K562 (cell line): ENCODE results near the gene OGDH.

Experiments
- ATF6 ChIP-seq: sonication (generic); formaldehyde crosslinking; IDR thresholded peaks from 2 replicates; pipeline ENCODE4 v1.4.0; 2020; ENCODE audit warnings: mild to moderate bottlenecking, missing genetic modification reagents
- BCOR ChIP-seq: fragments of 450-650 bp; IDR thresholded peaks from 2 replicates; pipeline ENCODE4 v1.6.1; 2016
- CTCF ChIP-seq, 3 experiments: IDR thresholded peaks in 2 of 3; conservative IDR thresholded peaks in 1 of 3; 2 replicates each; pipeline ENCODE4 v1.5.1; 2011 to 2012; ENCODE audit warnings: low read length in 3 of 3, mild to moderate bottlenecking in 3 of 3, control low read depth in 2 of 3, improper control_type of control experiment in 1 of 3, inconsistent platforms in 1 of 3, low read depth in 1 of 3, mixed read lengths in 1 of 3, moderate library complexity in 1 of 3; ENCODE audit not compliant: insufficient read depth in 2 of 3
- EP300 ChIP-seq: IDR thresholded peaks from 2 replicates; pipeline ENCODE4 v1.6.1; 2012; ENCODE audit warnings: low read length, improper control_type of control experiment
- FOXM1 ChIP-seq, 2 experiments: fragments of 450-650 bp in 1 of 2; sonication (generic) in 1 of 2; formaldehyde crosslinking in 1 of 2; IDR thresholded peaks; 2 replicates each; pipeline versions ENCODE4 v1.6.1 to v1.9.0; 2017 to 2022; ENCODE audit warnings: low read depth in 2 of 2, mild to moderate bottlenecking in 2 of 2, missing genetic modification reagents in 1 of 2, moderate library complexity in 1 of 2
- KLF6 ChIP-seq: fragments of 250-450 bp; sonication (Bioruptor Pico); IDR thresholded peaks from 2 replicates; pipeline ENCODE4 v1.4.0; 2020; ENCODE audit warnings: mild to moderate bottlenecking, moderate library complexity, borderline replicate concordance
- NR2F6 ChIP-seq: fragments of 450-650 bp; formaldehyde crosslinking; IDR thresholded peaks from 2 replicates; pipeline ENCODE4 v1.4.0; 2020; ENCODE audit warnings: mild to moderate bottlenecking
- PBX2 ChIP-seq, 2 experiments: IDR thresholded peaks in 1 of 2; conservative IDR thresholded peaks in 1 of 2; 2 replicates each; pipeline ENCODE4 v1.6.1; 2016; ENCODE audit warnings: low read depth in 2 of 2, mild to moderate bottlenecking in 1 of 2, missing compliant biosample characterization in 1 of 2, missing genetic modification characterization in 1 of 2, moderate library complexity in 1 of 2
- POLR2AphosphoS5 ChIP-seq: IDR thresholded peaks from 2 replicates; pipeline ENCODE4 v1.6.1; 2011; ENCODE audit warnings: mild to moderate bottlenecking, low read depth, low read length, moderate library complexity; ENCODE audit not compliant: control insufficient read depth, insufficient read depth
- SETDB1 ChIP-seq: IDR thresholded peaks from one replicate; pipeline ENCODE4 v1.6.1; 2012; ENCODE audit warnings: low read length, control low read depth, inconsistent platforms
- SIN3A ChIP-seq, 2 experiments: fragments of 150-350 bp in 1 of 2; IDR thresholded peaks; 2 replicates each; pipeline ENCODE4 v1.6.1; 2011 to 2016; ENCODE audit warnings: borderline replicate concordance in 2 of 2, low read depth in 2 of 2, low read length in 2 of 2, mild to moderate bottlenecking in 2 of 2, moderate library complexity in 2 of 2; ENCODE audit not compliant: control insufficient read depth in 1 of 2
- ZBTB40 ChIP-seq, 2 experiments: fragments of 450-650 bp in 1 of 2; sonication (generic) in 1 of 2; formaldehyde crosslinking in 1 of 2; IDR thresholded peaks; 2 replicates each; pipeline versions ENCODE4 v1.7.1 to v1.9.0; 2016 to 2022; ENCODE audit warnings: inconsistent platforms in 1 of 2, mild to moderate bottlenecking in 1 of 2, missing genetic modification reagents in 1 of 2
- ZNF316 ChIP-seq: fragments of 450-650 bp; IDR thresholded peaks from 2 replicates; pipeline ENCODE4 v1.6.1; 2016

GRCh38 chr7:44673771-44674170, 67.3 kb downstream of the OGDH start:
- no peak for TF ChIP-seq CTCF (IDR thresholded peaks at IDR 0.05 in 2 of 3, conservative IDR thresholded peaks at IDR 0.05 in 1 of 3; ENCODE audit: insufficient read depth in 2 of 3, low read depth in 1 of 3, low read length in 3 of 3)
- no peak for TF ChIP-seq FOXM1 (IDR thresholded peaks at IDR 0.05; ENCODE audit: low read depth)
- TF ChIP-seq FOXM1 (CRISPR knock-in tag; IDR thresholded peaks at IDR 0.05; ENCODE audit: low read depth), result no peak
- TF ChIP-seq ZNF316, result no peak
- TF ChIP-seq NR2F6 (CRISPR knock-in tag), result no peak
- no peak for TF ChIP-seq KLF6 (CRISPR knock-in tag)
- no peak for TF ChIP-seq ZBTB40 (IDR thresholded peaks at IDR 0.05)
- TF ChIP-seq ZBTB40 (CRISPR knock-in tag; IDR thresholded peaks at IDR 0.05), result no peak
- no peak for TF ChIP-seq SETDB1
- TF ChIP-seq SIN3A (IDR thresholded peaks at IDR 0.05; ENCODE audit: borderline replicate concordance in 2 of 2, control insufficient read depth in 1 of 2, low read depth in 2 of 2, low read length in 2 of 2), result no peak
- TF ChIP-seq EP300, result no peak
- TF ChIP-seq BCOR, result no peak
- no peak for TF ChIP-seq PBX2 (CRISPR knock-in tag; IDR thresholded peaks at IDR 0.05; ENCODE audit: low read depth)
- TF ChIP-seq PBX2 (tag; conservative IDR thresholded peaks at IDR 0.05; ENCODE audit: low read depth), result no peak
- TF ChIP-seq ATF6 (CRISPR knock-in tag), result no peak
- TF ChIP-seq POLR2AphosphoS5, result no peak
